GM12864 (cell line): ENCODE data around the gene UGT2B10.

Source experiments
- DNase-seq: peaks from one replicate; pipeline ENCODE4 v3.0.0-alpha.2; 2011; ENCODE audit warnings: low read depth
- H3K4me3 ChIP-seq: 2 replicates; pipeline ENCODE4 v1.5.1; 2011; ENCODE audit warnings: mild to moderate bottlenecking, low read depth, low read length, control low read depth
- TF ChIP-seq, protein P1 (sequence below): IDR thresholded peaks from 2 replicates; pipeline ENCODE4 v1.5.1; 2011; ENCODE audit warnings: low read depth, mild to moderate bottlenecking, moderate library complexity, low read length, control low read depth, inconsistent platforms; ENCODE audit errors: missing control alignments

The UGT2B10 gene

GRCh38 chr4:68859655-68860054, 43.9 kb downstream of the UGT2B10 start:
- H3K4me3 ChIP-seq = no peak overlapping the region
- TF ChIP-seq, protein P1, sequence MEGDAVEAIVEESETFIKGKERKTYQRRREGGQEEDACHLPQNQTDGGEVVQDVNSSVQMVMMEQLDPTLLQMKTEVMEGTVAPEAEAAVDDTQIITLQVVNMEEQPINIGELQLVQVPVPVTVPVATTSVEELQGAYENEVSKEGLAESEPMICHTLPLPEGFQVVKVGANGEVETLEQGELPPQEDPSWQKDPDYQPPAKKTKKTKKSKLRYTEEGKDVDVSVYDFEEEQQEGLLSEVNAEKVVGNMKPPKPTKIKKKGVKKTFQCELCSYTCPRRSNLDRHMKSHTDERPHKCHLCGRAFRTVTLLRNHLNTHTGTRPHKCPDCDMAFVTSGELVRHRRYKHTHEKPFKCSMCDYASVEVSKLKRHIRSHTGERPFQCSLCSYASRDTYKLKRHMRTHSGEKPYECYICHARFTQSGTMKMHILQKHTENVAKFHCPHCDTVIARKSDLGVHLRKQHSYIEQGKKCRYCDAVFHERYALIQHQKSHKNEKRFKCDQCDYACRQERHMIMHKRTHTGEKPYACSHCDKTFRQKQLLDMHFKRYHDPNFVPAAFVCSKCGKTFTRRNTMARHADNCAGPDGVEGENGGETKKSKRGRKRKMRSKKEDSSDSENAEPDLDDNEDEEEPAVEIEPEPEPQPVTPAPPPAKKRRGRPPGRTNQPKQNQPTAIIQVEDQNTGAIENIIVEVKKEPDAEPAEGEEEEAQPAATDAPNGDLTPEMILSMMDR = no peak
- no peak for DNase-seq

- TF ChIP-seq, protein P1 = no peak
- H3K4me3 ChIP-seq = no peak overlapping the region
Observed at GRCh38 chr4:68861057-68861456, 45.3 kb downstream of the UGT2B10 start.

DNA sequence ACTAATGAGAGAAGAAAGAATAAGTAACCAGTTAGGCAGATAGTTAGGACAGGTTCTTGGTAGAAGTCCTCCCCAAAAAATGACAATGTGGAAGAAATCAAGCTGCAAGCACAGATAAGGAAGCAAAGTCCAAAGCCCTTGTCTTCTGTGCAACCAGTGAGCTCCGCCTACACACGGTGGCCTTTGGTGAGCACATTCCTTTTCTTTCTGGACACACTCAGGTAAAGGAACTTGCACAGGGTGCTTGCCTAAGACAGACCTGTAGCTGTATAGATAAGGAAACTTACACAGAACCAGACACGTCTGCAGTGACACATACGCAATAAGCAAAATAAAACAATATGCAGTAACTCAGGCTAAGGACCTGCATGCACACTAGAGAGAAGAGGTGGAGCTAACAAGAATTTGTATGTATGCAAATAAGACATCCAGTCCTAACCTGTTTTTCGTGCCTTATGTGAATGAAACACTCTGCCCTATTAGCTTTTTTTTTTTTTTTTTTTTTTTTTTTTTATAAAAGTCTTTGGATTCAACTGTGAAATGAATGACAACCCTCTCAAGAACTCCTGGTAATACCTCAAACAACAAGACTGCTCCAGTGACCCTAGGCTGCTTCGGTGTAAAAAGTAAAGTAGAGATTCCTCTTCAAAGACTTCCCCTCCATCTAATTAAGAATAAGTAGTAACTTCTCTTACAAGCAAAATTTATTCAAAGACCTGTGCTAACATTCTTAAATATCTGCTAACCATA, 48.8 kb downstream of the UGT2B10 start:
- DNase-seq = no peak
- TF ChIP-seq, protein P1 = no peak
- H3K4me3 ChIP-seq = no peak overlapping the region

More at GRCh38 chr4:68861057-68861456, 45.3 kb downstream of the UGT2B10 start:
- DNase-seq = no peak

DNA sequence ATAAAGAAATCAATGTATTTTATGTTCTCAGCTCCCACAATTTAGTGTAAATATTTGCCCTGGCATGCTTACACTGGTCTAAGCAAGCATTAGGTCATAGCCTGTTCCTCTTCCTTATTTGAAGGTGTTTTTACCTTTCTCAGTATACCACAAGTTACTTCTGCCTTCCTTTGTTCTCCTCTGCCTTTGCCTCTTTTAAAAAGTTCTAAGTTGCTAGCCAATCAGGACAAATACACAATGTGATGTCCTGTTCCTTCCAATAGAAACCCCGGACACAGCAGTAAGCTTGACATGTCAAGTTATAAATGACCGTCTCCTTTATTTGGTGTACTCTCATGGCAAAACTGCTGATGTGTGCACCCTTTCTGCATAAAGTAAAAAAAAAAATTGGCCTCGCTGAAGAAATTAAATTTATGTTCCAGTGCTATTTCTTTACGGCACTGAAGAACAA, 49.4 kb downstream of the UGT2B10 start:
- TF ChIP-seq, protein P1 = no peak
- no peak for DNase-seq
- no peak overlapping the region for H3K4me3 ChIP-seq

DNA sequence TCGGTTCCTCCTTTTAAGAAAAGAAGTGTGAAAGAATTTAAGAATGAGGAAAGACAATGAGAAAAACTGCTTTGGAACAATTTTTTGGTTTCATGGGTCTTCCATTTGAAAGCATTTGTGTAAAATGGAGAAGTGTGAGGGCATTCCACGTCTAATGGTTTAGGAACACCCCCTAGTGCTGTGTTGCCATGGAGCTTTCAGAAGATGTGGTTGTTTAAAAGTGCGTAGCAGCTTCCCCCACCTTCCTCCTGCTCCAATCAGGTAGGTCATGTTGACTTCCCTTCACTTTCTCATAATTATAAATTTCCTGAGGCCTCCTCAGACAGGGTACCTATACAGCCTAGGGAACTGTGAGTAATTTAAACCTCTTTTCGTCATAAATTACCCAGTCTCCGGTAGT, 50.0 kb downstream of the UGT2B10 start:
- no peak for DNase-seq
- TF ChIP-seq, protein P1 = no peak
- H3K4me3 ChIP-seq = no peak overlapping the region

DNA sequence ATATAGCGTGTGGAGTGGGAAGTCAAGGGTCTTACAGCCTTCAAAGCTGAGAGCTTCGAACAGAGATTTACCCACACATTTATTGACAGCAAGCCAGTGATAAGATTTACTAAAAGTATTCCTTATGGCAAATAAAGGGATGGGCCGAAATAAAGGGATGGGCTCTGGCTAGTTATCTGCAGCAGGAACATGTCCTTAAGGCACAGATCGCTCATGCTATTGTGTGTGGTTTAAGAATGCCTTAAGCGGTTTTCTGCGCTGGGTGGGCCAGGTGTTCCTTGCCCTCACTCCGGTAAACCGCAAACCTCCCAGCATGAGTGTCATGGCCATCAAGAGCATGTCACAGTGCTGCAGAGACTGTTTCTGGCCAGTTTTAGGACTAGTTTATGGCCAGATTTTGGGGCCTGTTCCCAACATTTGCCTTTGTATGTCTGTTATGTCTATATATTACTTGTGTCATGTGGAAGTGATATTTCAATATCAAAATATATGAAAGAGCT, 53.5 kb downstream of the UGT2B10 start:
- TF ChIP-seq, protein P1 = no peak
- no peak for DNase-seq

More for the DNA sequence above, 53.5 kb downstream of the UGT2B10 start:
- H3K4me3 ChIP-seq = no peak overlapping the region
